ENCODE data around the gene EDN3. TPM values are rescaled to one million over a fixed set of nuclear protein-coding genes. Genes with fewer than 3 reads are reported as not detected.

The EDN3 gene
- total and polyA plus RNA-seq, 4 donors, result 6.9 TPM; not detected in 3

DNA sequence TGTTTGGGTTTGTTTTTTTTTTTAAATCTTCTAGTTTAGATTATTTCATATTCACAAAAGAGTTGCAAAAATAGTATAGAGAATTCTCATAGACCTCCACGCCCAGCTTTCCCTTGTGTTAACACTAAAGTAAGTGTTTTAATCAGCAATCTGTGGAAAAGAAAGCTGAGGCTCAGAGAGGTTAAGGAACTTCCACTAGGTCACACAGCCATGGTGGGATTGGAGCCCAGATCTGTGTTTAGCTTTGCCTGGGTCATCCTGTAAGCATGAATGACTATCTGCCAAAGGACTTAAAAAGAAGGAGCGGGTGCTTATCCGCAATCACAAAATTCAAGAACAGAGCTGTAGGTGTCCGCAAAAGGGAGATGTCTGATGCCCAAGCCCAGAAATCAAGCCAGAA is 60.5 kb downstream of the EDN3 start:
- H3K36me3 ChIP-seq (ENCODE audit: control insufficient read depth in 1 of 2, insufficient read depth in 2 of 2, low read length in 1 of 2), result no peaks in the 10 kb centered on the region
- ATAC-seq (ENCODE audit: low FRiP score) (no peak), DNase-seq (no peak)
- 84 to 91% methylated on average over 4 of the region's 4 CpGs for WGBS, 2 donors
- no peak overlapping the region for H3K4me3 ChIP-seq (ENCODE audit: low read length in 2 of 2)
- intact Hi-C loops (cut with DNase I), result no loop called here
- no peaks in the 10 kb centered on the region for H3K9me3 ChIP-seq (ENCODE audit: control insufficient read depth, low read length)
- H3K4me1 ChIP-seq (ENCODE audit: control insufficient read depth in 1 of 2, insufficient read depth in 2 of 2, low read length in 2 of 2), result no peaks in the 10 kb centered on the region
- H3K27me3 ChIP-seq (ENCODE audit: control insufficient read depth in 1 of 2, insufficient read depth in 2 of 2, low read length in 1 of 2), result no peaks in the 10 kb centered on the region
- no peak overlapping the region for H3K27ac ChIP-seq (ENCODE audit: low read depth in 1 of 2, low read length in 2 of 2)

DNA sequence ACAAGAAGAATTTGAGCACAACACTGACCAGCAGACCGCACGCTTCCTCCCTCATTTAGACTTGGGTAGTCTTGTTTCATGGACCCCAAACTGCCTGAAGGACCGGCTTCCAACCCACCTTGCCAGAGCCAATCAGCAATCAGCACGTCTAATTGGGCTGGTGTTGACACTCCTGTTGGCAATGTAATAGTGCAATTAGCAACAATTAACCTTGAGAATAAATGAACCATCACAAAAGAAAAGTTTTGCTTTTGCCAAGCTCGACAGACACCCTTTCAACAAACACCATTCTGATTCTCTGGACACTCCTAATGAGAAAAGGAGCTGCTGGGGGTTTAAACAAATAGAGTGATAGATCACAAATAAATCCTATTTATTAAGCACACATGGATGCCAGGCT is 61.0 kb downstream of the EDN3 start:
- intact Hi-C loops (cut with DNase I), result no loop called here
- Histone ChIP-seq H3K4me1 (ENCODE audit: control insufficient read depth in 1 of 2, insufficient read depth in 2 of 2, low read length in 2 of 2) (no peaks in the 10 kb centered on the region), H3K36me3 (ENCODE audit: control insufficient read depth in 1 of 2, insufficient read depth in 2 of 2, low read length in 1 of 2) (no peaks in the 10 kb centered on the region), H3K27ac (ENCODE audit: low read depth in 1 of 2, low read length in 2 of 2) (no peak overlapping the region), H3K4me3 (ENCODE audit: low read length in 2 of 2) (no peak overlapping the region), H3K9me3 (ENCODE audit: control insufficient read depth, low read length) (no peaks in the 10 kb centered on the region), H3K27me3 (ENCODE audit: control insufficient read depth in 1 of 2, insufficient read depth in 2 of 2, low read length in 1 of 2) (no peaks in the 10 kb centered on the region)
- 73 to 74% methylated on average over 5 of the region's 5 CpGs for WGBS, 2 donors
- DNase-seq (no peak), ATAC-seq (ENCODE audit: low FRiP score) (no peak)

DNA sequence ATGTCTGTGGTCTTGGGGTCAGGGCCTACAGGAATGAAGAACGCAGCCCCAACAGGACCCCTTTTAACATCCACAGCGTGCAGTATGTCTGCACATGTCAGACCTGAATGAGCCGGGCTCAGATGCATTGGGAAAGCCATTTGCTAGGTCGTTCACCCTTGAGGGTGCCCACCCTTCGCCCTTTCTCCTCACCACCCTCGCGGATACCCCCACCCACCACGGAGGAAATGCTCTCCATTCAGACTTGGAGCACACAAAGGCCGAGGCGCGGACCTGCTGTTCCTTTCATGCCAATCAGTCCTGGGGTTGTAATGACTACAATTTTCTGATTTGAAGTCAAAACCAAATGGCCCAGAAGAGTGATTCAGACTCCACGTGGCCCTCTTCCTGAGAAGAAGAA is 62.7 kb downstream of the EDN3 start:
- DNase-seq (no peak), ATAC-seq (ENCODE audit: low FRiP score) (no peak)
- intact Hi-C loops (cut with DNase I), result no loop called here
- no peak overlapping the region for H3K4me3 ChIP-seq (ENCODE audit: low read length in 2 of 2)
- WGBS, 2 donors, result 72 to 75% methylated on average over 12 of the region's 12 CpGs
- no peaks in the 10 kb centered on the region for H3K27me3 ChIP-seq (ENCODE audit: control insufficient read depth in 1 of 2, insufficient read depth in 2 of 2, low read length in 1 of 2)
- no peaks in the 10 kb centered on the region for H3K9me3 ChIP-seq (ENCODE audit: control insufficient read depth, low read length)
- H3K4me1 ChIP-seq (ENCODE audit: control insufficient read depth in 1 of 2, insufficient read depth in 2 of 2, low read length in 2 of 2), result no peaks in the 10 kb centered on the region
- H3K36me3 ChIP-seq (ENCODE audit: control insufficient read depth in 1 of 2, insufficient read depth in 2 of 2, low read length in 1 of 2), result no peaks in the 10 kb centered on the region
- H3K27ac ChIP-seq (ENCODE audit: low read depth in 1 of 2, low read length in 2 of 2), result no peak overlapping the region

DNA sequence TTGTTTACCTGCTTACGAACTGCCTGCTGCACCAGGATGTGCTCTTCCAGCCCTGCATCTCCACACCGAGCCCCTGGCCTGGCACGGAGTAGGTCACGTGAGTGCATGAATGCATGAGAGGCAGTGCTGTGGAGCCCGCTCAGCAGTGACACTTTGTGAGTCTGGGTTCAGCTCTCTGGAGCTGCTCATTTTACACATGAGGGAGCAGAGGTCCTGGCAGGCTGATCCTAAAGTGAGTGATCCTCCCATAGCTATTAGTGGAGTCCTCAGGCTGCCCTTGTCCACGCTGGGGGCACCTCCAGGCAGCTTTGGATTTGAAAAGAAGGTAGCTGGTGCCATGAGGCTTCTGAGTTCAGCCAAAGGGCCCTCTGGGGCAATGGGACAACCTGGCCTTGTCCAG is 64.2 kb downstream of the EDN3 start:
- H3K9me3 ChIP-seq (ENCODE audit: control insufficient read depth, low read length), result no peaks in the 10 kb centered on the region
- H3K4me1 ChIP-seq (ENCODE audit: control insufficient read depth in 1 of 2, insufficient read depth in 2 of 2, low read length in 2 of 2), result no peaks in the 10 kb centered on the region
- ATAC-seq (ENCODE audit: low FRiP score) (no peak), DNase-seq (no peak)
- H3K27ac ChIP-seq (ENCODE audit: low read depth in 1 of 2, low read length in 2 of 2), result no peak overlapping the region
- 83 to 84% methylated on average over 6 of the region's 6 CpGs for WGBS, 2 donors
- H3K27me3 ChIP-seq (ENCODE audit: control insufficient read depth in 1 of 2, insufficient read depth in 2 of 2, low read length in 1 of 2), result no peaks in the 10 kb centered on the region
- no peaks in the 10 kb centered on the region for H3K36me3 ChIP-seq (ENCODE audit: control insufficient read depth in 1 of 2, insufficient read depth in 2 of 2, low read length in 1 of 2)
- no peak overlapping the region for H3K4me3 ChIP-seq (ENCODE audit: low read length in 2 of 2)
- intact Hi-C loops (cut with DNase I), result no loop called here

DNA sequence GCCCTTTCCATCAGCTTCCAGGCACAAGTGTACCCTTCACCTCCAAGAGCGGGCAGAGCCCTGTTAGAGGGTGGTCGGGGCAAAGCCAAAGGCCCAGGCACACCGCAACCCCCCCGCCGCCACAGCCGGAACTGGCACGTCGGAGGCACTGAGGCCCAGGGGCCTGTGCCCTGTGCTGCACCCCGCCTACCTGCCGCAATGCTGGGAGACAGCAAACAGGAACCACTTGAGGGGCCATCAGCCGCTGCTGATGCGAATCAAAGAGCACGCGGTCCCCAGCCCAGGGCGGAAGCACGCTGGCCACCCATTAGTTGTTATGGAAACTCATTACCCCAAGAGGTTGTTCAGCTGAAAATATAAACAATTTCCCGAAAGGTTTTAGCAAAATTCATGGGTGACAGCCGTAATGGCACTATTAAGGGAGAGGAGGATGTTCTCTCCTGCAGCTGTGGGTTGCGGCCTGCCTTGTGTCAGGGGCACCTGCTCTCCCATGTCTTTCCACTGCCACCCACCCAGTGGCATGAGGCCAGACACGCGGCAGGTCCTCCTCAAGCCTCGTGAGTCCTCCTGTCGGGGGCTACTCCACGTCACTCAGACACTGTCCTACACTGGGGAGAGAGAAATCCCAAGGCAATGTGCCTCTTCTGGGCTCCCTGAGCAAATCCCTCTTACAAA is 65.3 kb downstream of the EDN3 start:
- WGBS, 2 donors, result 92% methylated on average over 24 of the region's 24 CpGs

DNA sequence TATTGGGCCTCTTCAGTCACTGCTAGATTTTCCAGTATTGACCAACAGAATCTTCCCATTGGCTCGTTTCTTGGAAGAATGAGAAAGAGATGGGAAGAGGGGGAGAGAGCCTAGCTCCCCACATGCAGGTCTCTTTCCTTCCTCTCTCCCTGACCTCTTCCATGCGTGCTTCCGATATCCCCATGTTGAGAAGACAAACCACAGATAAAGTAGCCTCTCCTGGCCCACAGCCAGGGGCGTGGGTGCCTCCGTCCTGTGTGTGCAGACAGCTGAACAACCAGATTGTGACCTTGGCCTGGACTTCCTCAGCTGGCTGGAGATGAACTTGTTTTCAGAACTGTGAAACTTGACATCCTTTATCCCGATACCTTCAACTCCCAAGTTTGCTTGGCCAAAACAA is 71.0 kb downstream of the EDN3 start:
- no peaks in the 10 kb centered on the region for H3K27me3 ChIP-seq (ENCODE audit: control insufficient read depth in 1 of 2, insufficient read depth in 2 of 2, low read length in 1 of 2)
- DNase-seq (no peak), ATAC-seq (ENCODE audit: low FRiP score) (no peak)
- no peak overlapping the region for H3K27ac ChIP-seq (ENCODE audit: low read depth in 1 of 2, low read length in 2 of 2)
- no peak overlapping the region for H3K4me3 ChIP-seq (ENCODE audit: low read length in 2 of 2)
- H3K9me3 ChIP-seq (ENCODE audit: control insufficient read depth, low read length), result no peaks in the 10 kb centered on the region
- no peaks in the 10 kb centered on the region for H3K4me1 ChIP-seq (ENCODE audit: control insufficient read depth in 1 of 2, insufficient read depth in 2 of 2, low read length in 2 of 2)
- 80 to 82% methylated on average over 6 of the region's 6 CpGs for WGBS, 2 donors
- no peaks in the 10 kb centered on the region for H3K36me3 ChIP-seq (ENCODE audit: control insufficient read depth in 1 of 2, insufficient read depth in 2 of 2, low read length in 1 of 2)
- intact Hi-C loops (cut with DNase I), result no loop called here

More for the DNA sequence above, 65.3 kb downstream of the EDN3 start:
- no peaks in the 10 kb centered on the region for H3K4me1 ChIP-seq (ENCODE audit: control insufficient read depth in 1 of 2, insufficient read depth in 2 of 2, low read length in 2 of 2)
- no peak for DNase-seq
- H3K4me3 ChIP-seq (ENCODE audit: low read length in 2 of 2), result no peak overlapping the region
- no peaks in the 10 kb centered on the region for H3K9me3 ChIP-seq (ENCODE audit: control insufficient read depth, low read length)
- intact Hi-C loops (cut with DNase I), result no loop called here
- no peaks in the 10 kb centered on the region for H3K27me3 ChIP-seq (ENCODE audit: control insufficient read depth in 1 of 2, insufficient read depth in 2 of 2, low read length in 1 of 2)
- ATAC-seq (ENCODE audit: low FRiP score), result no peak
- H3K36me3 ChIP-seq (ENCODE audit: control insufficient read depth in 1 of 2, insufficient read depth in 2 of 2, low read length in 1 of 2), result no peaks in the 10 kb centered on the region
- no peak overlapping the region for H3K27ac ChIP-seq (ENCODE audit: low read depth in 1 of 2, low read length in 2 of 2)

DNA sequence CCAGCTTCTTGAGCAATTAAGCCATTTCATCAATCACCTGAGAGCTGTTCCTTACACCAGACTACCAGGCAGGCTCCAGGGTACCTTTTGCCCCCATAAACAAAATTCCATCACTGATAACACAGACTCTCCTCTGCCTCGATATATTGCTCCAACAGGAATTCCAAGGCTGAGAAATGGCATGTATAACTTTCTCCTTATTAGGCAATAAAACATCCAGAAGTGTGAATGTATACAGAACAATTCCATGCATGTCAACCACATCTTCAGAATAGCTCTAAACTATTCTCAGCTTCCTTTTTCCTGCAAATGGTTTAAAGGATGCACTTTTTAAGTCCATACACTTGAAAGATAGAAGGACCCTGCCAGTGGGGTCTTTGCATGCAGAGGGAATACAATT is 73.8 kb downstream of the EDN3 start:
- Histone ChIP-seq H3K27ac (ENCODE audit: low read depth in 1 of 2, low read length in 2 of 2) (no peak overlapping the region), H3K36me3 (ENCODE audit: control insufficient read depth in 1 of 2, insufficient read depth in 2 of 2, low read length in 1 of 2) (no peaks in the 10 kb centered on the region), H3K9me3 (ENCODE audit: control insufficient read depth, low read length) (no peaks in the 10 kb centered on the region), H3K4me1 (ENCODE audit: control insufficient read depth in 1 of 2, insufficient read depth in 2 of 2, low read length in 2 of 2) (no peaks in the 10 kb centered on the region), H3K4me3 (ENCODE audit: low read length in 2 of 2) (no peak overlapping the region), H3K27me3 (ENCODE audit: control insufficient read depth in 1 of 2, insufficient read depth in 2 of 2, low read length in 1 of 2) (no peaks in the 10 kb centered on the region)
- 50 to 51% methylated on average over 1 of the region's 1 CpG for WGBS, 2 donors
- ATAC-seq (ENCODE audit: low FRiP score) (no peak), DNase-seq (no peak)
- intact Hi-C loops (cut with DNase I), result no loop called here

DNA sequence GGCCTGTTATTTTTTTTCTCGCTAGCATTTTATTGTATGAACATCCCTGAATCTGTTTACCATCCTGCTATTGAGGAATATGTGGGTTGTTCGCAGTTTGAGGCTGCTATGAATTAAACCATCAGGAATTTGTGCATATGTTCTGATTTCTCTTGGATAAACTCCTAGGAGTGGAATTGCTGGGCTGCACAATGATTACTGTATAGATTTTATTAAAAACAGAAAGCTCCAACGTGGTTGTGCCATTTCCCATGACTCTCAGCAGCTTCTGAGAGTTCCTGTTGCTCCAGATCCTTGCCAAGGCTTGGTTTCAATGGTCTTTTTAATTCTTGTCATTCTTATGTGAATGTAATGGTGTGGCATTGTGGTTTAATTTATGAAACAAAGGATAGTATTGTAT is 75.1 kb downstream of the EDN3 start:
- no peak overlapping the region for H3K4me3 ChIP-seq (ENCODE audit: low read length in 2 of 2)
- WGBS, 2 donors, result 73 to 74% methylated on average over 3 of the region's 3 CpGs
- H3K9me3 ChIP-seq (ENCODE audit: control insufficient read depth, low read length), result no peaks in the 10 kb centered on the region
- H3K36me3 ChIP-seq (ENCODE audit: control insufficient read depth in 1 of 2, insufficient read depth in 2 of 2, low read length in 1 of 2), result no peaks in the 10 kb centered on the region
- H3K4me1 ChIP-seq (ENCODE audit: control insufficient read depth in 1 of 2, insufficient read depth in 2 of 2, low read length in 2 of 2), result no peaks in the 10 kb centered on the region
- no peaks in the 10 kb centered on the region for H3K27me3 ChIP-seq (ENCODE audit: control insufficient read depth in 1 of 2, insufficient read depth in 2 of 2, low read length in 1 of 2)
- no peak overlapping the region for H3K27ac ChIP-seq (ENCODE audit: low read depth in 1 of 2, low read length in 2 of 2)
- intact Hi-C loops (cut with DNase I), result no loop called here
- ATAC-seq (ENCODE audit: low FRiP score), result no peak
- no peak for DNase-seq

All from aorta (tissue), 5 donors.